Activated naive CD8-positive, alpha-beta T cell treated with anti-CD3 and anti-CD28 coated beads, Interleukin-2, amount 50 U/mL, for 16 hours (primary cell): ENCODE measurements around the gene ACADVL.
A peak's percentile ranks its signal among the peaks of the same experiment; 100 is the strongest.

ENCODE experiments used
- DNase-seq: peaks from one replicate; pipeline ENCODE4 v3.0.0-alpha.2; 2020; ENCODE audit warnings: low read depth, low spot score

ACADVL gene

DNA sequence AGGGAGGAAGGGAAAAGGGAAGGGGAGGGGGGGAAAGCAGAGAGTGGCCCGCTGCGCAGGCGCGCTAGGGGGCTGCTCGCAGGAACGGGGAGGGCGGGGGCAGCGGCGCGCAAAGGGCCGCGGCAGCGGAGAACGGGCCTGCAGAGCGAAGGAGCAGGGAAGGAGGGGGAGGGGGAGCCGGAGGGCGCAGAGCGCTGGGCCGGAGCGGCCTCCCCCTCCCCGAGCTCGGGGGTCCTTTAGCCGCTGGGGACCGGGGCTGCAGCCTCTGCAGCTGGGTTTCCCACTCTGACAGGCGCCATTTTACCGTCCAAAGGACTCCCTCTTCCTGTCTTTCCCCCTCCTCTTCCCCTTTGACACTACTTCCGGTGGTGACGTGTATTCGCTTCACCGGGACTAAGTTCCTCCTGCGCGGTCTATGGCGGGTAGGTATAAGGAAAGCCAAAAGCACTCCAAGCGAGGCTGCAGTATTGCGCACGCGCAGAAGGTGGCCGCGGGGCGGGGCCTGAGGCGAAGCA lies 32.0 kb downstream of the ACADVL start, which contains the start of gene CTDNEP1:
CTDNEP1 (minus strand) TSS at position 74 of the 515 bp plus-strand sequence. CDS start 438 bp downstream, outside the sequence.
- DNase-seq: peak; percentile 93

DNA sequence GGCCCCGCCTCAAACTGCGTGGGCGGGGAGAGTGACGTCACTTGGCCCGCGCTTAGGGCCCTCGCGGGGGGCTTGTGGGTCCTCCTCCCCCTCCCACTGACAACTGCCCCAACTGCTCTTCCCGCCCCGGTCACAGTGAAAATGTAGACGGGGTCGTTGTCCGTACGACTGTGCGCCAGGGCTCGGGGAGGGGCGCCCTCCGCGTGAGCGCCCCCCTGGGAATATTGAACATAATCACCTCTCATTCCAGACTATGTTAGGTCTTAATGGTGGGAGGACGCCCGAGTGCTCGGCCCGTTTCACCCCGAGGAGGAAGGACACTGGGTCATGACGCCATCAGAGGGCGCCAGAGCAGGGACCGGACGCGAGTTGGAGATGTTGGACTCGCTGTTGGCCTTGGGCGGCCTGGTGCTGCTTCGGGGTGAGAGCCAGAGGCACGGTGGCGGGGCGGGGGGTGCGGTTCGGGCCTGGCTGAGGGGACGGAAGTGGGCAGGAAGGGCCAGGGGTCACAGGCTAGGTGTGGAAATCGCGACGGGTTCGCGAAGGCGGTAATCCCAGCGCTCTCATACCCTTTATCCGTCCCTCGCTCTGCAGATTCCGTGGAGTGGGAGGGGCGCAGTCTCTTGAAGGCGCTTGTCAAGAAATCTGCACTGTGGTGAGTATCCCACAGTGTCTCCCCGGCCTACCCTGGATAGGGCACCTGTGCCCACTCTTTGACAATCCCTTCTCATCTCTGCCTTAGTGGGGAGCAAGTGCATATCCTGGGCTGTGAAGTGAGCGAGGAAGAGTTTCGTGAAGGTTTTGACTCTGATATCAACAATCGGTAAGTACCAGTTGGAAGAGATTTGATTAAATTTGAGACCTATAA lies 32.7 kb downstream of the ACADVL start, which contains the start of gene ELP5:
ELP5 (plus strand) TSS at position 40 of the 868 bp plus-strand sequence; CDS start at position 376, 336 bp downstream.
- peak; percentile 74 for DNase-seq

DNA sequence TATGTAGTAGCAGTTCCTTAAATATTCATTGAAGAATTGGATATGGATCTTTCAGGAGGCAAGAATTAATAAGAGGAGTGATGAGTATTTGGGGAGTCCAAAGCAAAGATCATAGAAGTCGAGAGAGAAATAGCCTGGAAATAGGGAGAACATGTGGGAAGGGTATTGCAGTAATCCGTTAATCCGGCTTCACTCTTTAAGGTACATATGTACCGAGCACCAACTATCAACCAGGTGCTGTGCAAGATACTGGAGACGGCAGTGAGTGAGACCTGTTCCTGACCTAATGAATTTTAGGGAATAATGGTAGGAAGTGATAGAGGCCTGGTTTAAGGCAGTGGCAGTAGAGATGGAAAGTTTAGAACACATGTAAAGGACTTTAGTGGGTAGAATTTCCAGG lies 33.3 kb downstream of the ACADVL start:
- DNase-seq: no peak

DNA sequence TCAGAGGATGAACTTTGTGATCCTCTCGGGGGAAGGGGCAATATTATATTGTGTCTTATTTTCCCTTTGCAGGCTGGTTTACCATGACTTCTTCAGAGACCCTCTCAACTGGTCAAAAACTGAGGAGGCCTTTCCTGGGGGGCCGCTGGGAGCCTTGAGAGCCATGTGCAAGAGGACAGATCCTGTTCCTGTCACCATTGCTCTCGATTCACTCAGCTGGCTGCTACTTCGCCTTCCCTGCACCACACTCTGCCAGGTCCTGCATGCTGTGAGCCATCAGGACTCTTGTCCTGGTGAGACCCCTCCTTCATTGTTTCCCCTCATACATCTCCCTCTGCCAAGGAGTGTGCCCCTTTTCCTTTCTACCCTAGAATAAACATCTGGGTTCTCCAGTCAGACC lies 34.8 kb downstream of the ACADVL start:
- DNase-seq: no peak

DNA sequence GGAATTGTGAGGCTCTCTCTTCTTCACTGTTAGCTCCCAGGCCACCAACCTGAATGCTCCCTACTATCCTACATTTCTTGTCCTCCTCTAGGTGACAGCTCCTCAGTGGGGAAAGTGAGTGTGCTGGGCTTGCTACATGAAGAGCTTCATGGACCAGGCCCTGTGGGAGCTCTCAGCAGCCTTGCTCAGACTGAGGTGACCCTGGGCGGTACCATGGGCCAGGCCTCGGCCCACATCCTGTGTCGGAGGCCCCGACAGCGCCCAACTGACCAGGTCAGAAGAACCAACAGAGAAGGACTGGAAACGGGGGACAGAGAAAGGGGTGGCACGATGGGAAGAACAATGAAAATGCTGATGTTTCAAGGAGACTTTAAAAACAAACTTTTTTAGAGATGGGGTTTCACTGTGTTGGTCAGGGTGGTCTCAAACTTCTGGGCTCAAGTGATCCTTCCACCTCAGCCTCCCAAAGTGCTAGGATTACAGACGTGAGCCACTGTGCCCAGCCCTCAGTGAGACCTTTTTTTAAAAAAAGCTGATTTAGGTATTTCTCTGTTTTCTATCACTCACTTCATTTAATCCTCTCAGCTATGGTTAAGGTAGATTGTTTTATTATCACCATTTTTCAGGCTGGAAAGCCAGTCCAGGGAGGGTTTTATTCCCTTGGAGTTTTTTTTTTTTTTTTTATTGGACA lies 37.2 kb downstream of the ACADVL start:
- no peak for DNase-seq

DNA sequence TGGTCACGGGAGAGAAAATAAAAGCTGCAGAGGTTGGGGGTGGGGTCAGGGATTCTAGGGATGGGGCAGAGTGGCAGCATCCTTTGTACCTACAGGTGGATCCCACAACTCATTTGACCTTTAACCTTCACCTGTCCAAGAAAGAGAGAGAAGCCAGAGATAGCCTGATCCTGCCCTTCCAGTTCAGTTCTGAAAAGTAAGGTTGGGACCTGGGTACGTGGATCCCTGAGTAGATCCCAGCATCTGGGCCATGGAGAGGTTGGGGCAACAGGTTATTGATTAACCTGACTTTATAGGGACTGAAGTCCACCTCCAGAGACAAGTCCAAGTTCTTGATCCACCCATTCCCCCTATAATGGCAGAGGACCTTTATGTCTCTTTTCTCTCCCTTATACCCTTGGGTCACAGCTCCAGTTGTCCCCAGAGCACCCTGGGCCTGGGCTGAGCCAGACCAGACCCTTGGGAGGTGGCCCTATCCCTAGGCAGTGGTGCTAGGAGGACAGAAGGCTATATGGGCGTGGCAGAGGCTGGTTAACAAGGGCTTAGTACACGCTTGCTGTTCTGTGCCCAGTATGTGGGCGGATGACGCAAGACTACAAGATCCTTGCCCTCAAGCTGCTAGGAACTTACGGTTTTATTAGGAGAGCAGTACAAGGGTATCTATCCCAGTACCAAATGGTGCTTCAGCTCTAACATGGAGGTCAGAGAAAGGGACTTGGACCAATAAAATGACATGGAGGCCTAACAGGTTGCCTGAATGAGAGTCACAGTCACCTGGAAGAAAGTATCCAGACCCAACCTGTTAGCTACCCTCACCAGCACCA lies 39.2 kb downstream of the ACADVL start:
- no peak for DNase-seq

DNA sequence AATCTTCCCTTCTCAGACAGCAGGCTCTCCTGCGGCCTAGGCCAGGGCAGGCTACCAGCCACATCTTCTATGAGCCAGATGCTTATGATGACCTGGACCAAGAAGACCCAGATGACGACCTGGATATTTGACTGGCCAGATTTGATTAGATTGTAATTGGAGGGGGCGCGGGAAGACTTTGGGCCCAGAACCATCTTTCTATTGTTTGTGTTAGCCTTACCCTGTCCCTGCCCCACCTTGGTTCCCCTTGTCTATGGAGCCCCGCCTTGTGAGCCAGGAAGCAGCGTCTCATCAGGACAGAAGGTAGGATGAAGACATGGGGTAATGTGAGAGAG lies 39.8 kb downstream of the ACADVL start:
- no peak for DNase-seq

DNA sequence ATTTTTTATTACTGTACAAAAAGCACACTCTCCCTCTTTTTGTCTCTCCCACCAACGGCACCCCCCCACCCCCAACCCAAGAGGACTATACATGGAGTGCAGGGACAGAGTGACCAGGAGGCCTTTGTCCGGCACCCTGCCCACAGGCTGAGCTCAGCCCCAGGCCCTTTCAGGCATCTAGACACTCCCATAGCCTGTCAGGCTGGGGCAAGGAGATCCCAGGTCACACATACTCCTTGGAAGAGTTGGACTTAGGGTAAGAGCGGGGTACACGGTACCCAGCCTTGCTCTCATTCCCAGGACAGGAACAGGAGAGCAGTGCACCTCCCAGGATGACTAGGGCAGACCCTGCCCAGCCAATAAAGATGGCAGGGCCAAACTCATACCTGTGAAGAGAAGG lies 40.4 kb downstream of the ACADVL start:
- no peak for DNase-seq

DNA sequence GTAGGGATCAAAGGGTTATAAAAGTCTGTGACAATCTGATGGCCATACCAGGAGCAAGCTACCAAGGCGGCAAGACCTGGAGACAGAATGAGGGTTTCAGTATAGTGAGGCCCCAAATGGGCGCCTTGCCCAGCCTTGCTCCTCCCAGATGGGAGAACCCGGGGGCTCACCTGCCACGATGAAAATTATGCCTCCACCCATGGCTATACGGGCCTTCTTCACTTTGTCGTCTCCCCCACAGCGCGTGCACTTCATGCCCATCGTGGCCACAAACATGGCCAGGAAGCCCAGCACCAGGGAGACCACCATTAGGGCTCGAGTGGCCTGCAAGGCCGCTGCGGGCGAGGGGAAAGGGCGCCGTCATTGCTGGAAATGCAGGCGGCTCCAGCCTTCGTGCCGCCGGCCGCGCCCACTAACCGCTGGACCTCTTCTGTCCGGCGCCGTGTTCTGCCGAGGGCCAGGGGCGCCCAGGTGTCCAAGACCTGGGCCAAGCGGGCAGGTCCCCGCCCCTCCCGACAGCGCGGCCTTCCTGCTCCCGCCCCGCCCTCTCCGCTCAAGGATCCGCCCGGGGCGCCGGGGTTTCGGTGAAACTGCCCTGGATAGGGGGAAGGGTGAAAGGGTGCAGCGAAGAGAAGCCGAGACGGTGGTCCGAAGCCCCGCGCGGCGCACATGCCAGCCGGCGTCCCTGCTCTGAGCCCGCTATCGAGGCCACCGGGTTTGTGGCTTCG lies 41.1 kb downstream of the ACADVL start:
- DNase-seq: no peak

DNA sequence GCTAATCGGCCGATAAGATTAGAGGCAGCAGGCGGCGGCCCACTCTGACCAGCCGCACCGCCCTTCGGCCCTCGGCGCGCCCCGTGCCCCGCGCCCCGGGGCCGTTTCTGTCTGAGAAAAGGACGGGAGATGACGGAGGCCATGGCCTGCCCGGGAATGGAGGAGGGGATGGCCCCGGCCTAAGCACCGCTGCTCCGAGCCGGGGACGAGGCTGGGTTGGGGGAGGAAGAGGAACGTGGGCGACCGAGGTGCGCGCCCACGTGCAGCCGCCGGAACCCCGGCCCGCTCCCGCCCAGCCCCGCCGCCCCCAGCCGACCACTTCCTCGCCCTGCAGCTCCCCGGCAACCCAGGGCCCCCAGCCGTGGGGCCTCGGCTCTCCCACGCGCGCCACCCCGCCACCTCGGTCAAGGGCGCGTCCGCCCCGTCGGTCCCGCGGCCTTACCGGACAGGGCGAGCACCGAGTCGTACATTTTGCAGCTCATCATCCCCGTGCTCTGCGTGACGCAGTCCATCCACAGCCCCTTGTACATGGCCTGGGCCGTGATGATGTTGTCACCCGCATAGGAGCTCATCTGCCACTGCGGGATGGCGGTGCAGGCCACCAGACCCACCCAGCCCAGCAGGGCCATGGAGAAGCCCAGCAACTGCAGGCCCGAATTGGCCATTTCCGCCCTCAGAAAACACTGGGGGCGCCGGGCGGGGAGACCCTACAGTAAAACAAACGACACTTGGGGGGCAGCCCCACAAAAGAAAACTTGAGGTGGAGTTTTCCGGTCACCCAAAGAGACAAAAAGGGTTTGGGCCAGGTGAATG lies 41.8 kb downstream of the ACADVL start:
- DNase-seq: no peak

DNA sequence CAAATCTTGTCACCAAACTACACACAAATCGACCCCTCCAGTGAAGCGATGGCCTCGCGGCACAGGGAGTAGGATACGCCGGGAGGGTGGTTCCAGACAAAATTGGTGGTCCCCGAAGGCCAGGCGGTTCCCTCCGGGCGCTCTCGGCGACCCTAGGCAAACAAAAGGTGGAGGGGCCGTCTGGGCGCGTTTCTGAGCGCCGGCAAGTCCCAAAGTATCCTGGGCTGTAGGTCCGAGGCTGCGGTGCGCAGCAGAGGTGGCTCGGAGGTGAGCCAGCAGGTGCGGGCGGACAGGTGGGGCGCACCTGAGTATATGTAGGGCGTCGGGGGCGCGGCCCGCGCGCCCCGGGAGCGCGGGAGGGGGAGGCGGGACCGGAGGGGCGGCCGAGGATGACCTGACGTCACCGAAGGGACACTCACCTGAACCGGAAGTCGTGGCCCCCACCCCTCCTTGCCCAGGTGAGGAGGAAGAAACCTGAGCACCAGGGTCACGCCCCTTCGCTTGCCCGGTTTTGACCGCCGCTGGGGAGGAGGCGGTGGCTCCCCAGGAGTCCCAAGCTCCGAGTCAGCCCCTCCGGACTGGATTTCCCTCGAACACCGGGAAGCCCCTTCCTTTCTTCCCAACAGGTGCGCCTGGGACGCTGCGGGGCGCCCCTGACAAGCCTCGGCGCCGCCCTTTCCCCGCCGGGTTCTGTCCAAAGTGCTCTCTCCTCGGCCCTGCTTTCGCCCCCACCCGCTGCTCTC lies 42.6 kb downstream of the ACADVL start, which contains the start of gene CLDN7:
CLDN7 (minus strand) TSS at position 287 of the 743 bp plus-strand sequence. CDS start 435 bp downstream, outside the sequence.
- no peak for DNase-seq

DNA sequence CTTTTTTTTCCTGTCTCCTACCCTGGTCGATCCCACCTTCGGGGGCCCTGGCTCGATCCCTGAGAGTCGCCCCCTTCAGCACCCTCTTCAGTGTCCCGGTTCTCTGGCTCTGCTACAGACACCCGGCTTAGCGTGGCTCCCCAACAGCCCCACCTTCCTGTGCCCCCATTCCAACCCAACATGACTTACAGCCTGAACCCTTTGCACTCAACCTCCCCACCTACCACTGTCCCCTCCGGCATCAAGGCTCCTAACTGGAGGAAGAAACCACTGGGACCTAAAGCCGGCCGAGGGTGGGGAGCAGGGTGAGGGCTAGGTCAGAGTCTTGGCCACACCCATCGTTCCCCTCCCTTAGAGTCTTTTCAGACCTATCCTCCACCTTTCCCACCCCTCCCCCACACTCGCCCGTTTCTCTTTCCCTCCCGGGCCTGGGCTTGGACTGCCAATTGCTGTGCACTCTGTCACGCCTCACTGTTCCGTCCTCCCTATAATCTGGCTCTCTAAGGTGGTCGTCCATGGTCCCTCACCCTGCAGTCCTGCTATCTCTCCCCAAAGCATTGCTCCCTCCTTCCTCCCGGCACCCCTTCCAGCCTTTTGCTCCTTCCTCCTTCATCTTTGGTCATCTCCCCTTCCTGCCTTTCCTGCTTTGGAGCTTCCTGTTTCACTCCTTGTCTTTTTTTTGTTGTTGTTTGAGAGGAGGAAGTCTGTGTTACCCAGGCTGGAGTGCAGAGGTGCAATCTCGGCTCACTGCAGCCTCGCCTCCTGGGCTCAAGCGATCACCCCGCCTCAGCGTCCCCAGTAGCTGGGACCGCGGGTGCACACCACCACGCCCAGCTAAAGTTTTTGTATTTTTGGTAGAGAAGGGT lies 43.4 kb downstream of the ACADVL start:
- no peak for DNase-seq

DNA sequence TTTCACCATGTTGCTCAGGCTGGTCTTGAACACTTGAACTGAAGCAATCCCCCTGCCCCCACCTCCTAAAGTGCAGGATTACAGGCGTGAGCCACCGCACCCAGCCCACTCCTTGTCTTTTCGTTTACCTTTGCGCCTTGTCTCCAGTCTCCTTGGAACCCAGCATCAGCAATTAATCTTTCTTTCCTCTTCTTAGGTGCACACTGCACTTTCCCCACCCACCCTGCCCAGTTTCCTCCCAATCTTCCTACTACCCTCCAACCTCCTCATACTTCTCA lies 44.0 kb downstream of the ACADVL start:
- DNase-seq: no peak

DNA sequence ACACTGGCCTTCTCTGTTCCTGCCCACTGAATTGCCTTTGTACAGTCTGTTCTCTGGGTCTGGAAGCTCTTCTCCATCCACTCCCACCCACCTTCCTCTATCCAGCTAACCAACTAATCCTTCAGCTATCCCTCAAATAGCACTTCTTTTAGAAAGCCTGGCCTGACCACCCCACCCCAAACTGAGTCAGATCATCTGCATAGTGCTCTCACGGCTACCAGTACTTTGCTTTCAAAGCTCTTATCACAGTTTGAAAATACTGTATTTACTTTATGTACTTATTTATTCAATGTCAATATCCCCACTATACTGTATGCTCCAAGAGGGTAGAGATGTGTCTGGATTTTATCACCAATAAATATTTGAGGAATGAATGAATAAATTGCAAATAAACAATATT lies 47.0 kb downstream of the ACADVL start:
- DNase-seq: no peak
